GM12892 (cell line): ENCODE data around the gene CYP27A1.

Experiments used
- POLR2A ChIP-seq: IDR thresholded peaks from 2 replicates; pipeline ENCODE4 v1.6.1; 2011; ENCODE audit warnings: low read depth, low read length, control low read depth
- POLR2AphosphoS5 ChIP-seq: IDR thresholded peaks from 2 replicates; pipeline ENCODE4 v1.6.1; 2011; ENCODE audit warnings: low read depth, low read length, control low read depth
- TAF1 ChIP-seq: IDR thresholded peaks from 2 replicates; pipeline ENCODE4 v1.6.1; 2011; ENCODE audit warnings: low read depth, mild to moderate bottlenecking, control low read depth, low read length, borderline replicate concordance

GRCh38 chr2:218796691-218797090 is 14.7 kb downstream of the CYP27A1 start:
- no peak for TF ChIP-seq POLR2AphosphoS5
- TF ChIP-seq POLR2A = no peak
- TF ChIP-seq TAF1 = no peak
